Right renal pelvis (tissue), 4 donors: ENCODE results near the gene PACS1. TPM values are rescaled to one million over a fixed set of nuclear protein-coding genes. Genes with fewer than 3 reads are reported as not detected.
"Not testable (repeated sequence)": the region's sequence is repeated elsewhere in the genome, so short reads cannot be mapped to it uniquely, and the experiment has no call there.

Source experiments
- DNase-seq, 4 donors: peaks; one replicate each; pipeline ENCODE4 v3.0.0-alpha.2; 2013; ENCODE audit warnings: low read depth in 4 of 4, low spot score in 3 of 4, missing footprints in 1 of 4
- polyA plus RNA-seq, 4 donors: library from polyadenylated mRNA; unstranded; fragments of 120-200 nt; gene quantifications; one replicate each; pipeline ENCODE4 v1.2.1, GENCODE V29; 2013; ENCODE audit not compliant: insufficient read length in 4 of 4

PACS1 gene
- polyA plus RNA-seq, 4 donors, result 40.1 to 54.4 (median 45.4) TPM

- DNase-seq, result no peak
These were observed 170.1 kb downstream of the PACS1 start for GRCh38 chr11:66239998-66240780.

GRCh38 chr11:66240781-66241136 is 170.7 kb downstream of the PACS1 start:
- DNase-seq, result no peak

GRCh38 chr11:66242095-66242765 is 172.2 kb downstream of the PACS1 start:
- DNase-seq, result no peak

GRCh38 chr11:66243782-66244535 is 173.9 kb downstream of the PACS1 start:
- no peak for DNase-seq

- no peak for DNase-seq
These were observed 177.2 kb downstream of the PACS1 start for GRCh38 chr11:66247295-66247694.

GRCh38 chr11:66247801-66248200 is 177.7 kb downstream of the PACS1 start:
- no peak for DNase-seq

GRCh38 chr11:66248903-66249302 is 178.8 kb downstream of the PACS1 start:
- DNase-seq, result no peak

GRCh38 chr11:66251809-66252208 is 181.7 kb downstream of the PACS1 start:
- DNase-seq, result no peak

GRCh38 chr11:66253081-66253480 is 183.0 kb downstream of the PACS1 start:
- not testable (repeated sequence) for DNase-seq

GRCh38 chr11:66258473-66258893 is 188.4 kb downstream of the PACS1 start:
- DNase-seq, result no peak

- no peak for DNase-seq
These were observed 189.2 kb downstream of the PACS1 start for GRCh38 chr11:66259225-66259624.

- DNase-seq, result no peak
These were observed 189.9 kb downstream of the PACS1 start for GRCh38 chr11:66259956-66260355.

- no peak for DNase-seq
These were observed 191.5 kb downstream of the PACS1 start for GRCh38 chr11:66261578-66261977.

GRCh38 chr11:66262191-66262590 is 192.1 kb downstream of the PACS1 start:
- no peak for DNase-seq

- DNase-seq, result no peak
These were observed 192.6 kb downstream of the PACS1 start for GRCh38 chr11:66262696-66263095.

GRCh38 chr11:66263231-66263630 is 193.2 kb downstream of the PACS1 start:
- no peak for DNase-seq

GRCh38 chr11:66263785-66264184 is 193.7 kb downstream of the PACS1 start:
- DNase-seq, result no peak

- DNase-seq, result no peak
These were observed 194.3 kb downstream of the PACS1 start for GRCh38 chr11:66264383-66264782.

GRCh38 chr11:66264914-66265313 is 194.8 kb downstream of the PACS1 start:
- no peak for DNase-seq

GRCh38 chr11:66265531-66266377 is 195.7 kb downstream of the PACS1 start:
- no peak for DNase-seq
